Ovary (tissue), 9 donors: Measurements from ENCODE around the gene AMOTL1. TPM values are rescaled to one million over a fixed set of nuclear protein-coding genes. Genes with fewer than 3 reads are reported as not detected.

Experiments
- DNase-seq, 5 donors: peaks; one replicate each; pipeline ENCODE4 v3.0.0-alpha.2; 2019 to 2020
- H3K27ac ChIP-seq, 2 donors: fragments of 200-600 bp; one replicate each; pipeline versions ENCODE4 v1.5.1 to v1.8.0; 2019 to 2022
- H3K27me3 ChIP-seq: fragments of 200-600 bp; one replicate; pipeline ENCODE4 v1.8.0; 2022
- H3K36me3 ChIP-seq: fragments of 200-600 bp; sonication (generic); one replicate; pipeline ENCODE4 v1.5.1; 2019
- H3K4me1 ChIP-seq: one replicate; pipeline ENCODE4 v1.8.1; 2013; ENCODE audit warnings: mild to moderate bottlenecking, moderate library complexity; ENCODE audit not compliant: insufficient read depth
- H3K4me3 ChIP-seq: fragments of 200-600 bp; sonication (generic); one replicate; pipeline ENCODE4 v1.5.1; 2017
- H3K9me3 ChIP-seq, 2 donors: fragments of 200-600 bp in 1 of 2; sonication (generic) in 1 of 2; one replicate each; pipeline versions ENCODE4 v1.5.1 to v1.8.1; 2013 to 2019; ENCODE audit warnings: mild to moderate bottlenecking in 1 of 2, moderate library complexity in 1 of 2
- EP300 ChIP-seq: sonication (generic); formaldehyde crosslinking; IDR thresholded peaks from one replicate; pipeline ENCODE4 v1.6.1; 2017; ENCODE audit warnings: antibody characterized with exemption
- POLR2A ChIP-seq: fragments of 450-650 bp; IDR thresholded peaks from one replicate; pipeline ENCODE4 v1.6.1; 2017; ENCODE audit warnings: antibody characterized with exemption, mild to moderate bottlenecking, moderate library complexity
- WGBS, 3 donors: extraction: QIAGEN DNeasy Blood & Tissue Kit in 1 of 3; methylation state at CpG; one replicate each; pipeline versions ENCODE4 v1.1.5 to v1.1.7; 2013 to 2017; 5-methylcytosine and 5-hydroxymethylcytosine counted together
- intact Hi-C, 4 donors: fragments of 100-400 bp; cut with DNase I; formaldehyde crosslinking; loops; one replicate each; pipeline versions ENCODE4 v1.11.0 to v1.15.1; 2022 to 2023
- polyA plus RNA-seq, 2 donors: library from polyadenylated mRNA; stranded (reverse); fragments of 200-250 nt in 1 of 2; fragments of 350-450 nt in 1 of 2; fragmentation: Illumina TruSeq in 1 of 2; extraction: RNeasy Lipid Tissue Mini Kit (QIAGEN cat#74804) in 1 of 2; gene quantifications; one replicate each; pipeline ENCODE4 v1.2.3, GENCODE V29; 2013 to 2014
- total RNA-seq, 7 donors: library from RNA; depleted of rRNA in 2 of 7; stranded (reverse); fragments of >200 nt in 2 of 7; fragmentation: NEBNext Ultra II Directional in 3 of 7; extraction: Animal tissue kit (Norgen Biotek cat#: 25700) in 3 of 7; gene quantifications; one replicate each; pipeline versions ENCODE4 v1.1.0 to v1.2.4, GENCODE V29; 2016 to 2023
- TF ChIP-seq, protein P1 (sequence below), 3 donors: fragments of 450-650 bp in 2 of 3; fragments of 200-600 bp in 1 of 3; IDR thresholded peaks; one replicate each; pipeline versions ENCODE4 v1.5.1 to v1.8.0; 2016 to 2022; ENCODE audit warnings: antibody characterized with exemption in 3 of 3, mild to moderate bottlenecking in 1 of 3
- donor health status: DM: no; HTN: no; CAD: no; lungs with moderate emphysema.
- donor health status: DM: no; HTN: no; CAD: no.
- donor health status: Bipolar disorder and iron deficiency.
- donor health status: DM: yes; HTN: yes; CAD: no.
- donor health status: DM: no; HTN: no; CAD: no.
- donor health status: DM: yes; HTN: yes; CAD: no.

AMOTL1 gene
- total and polyA plus RNA-seq, 9 donors: 5.4 to 24.8 (median 13.6) TPM

DNA sequence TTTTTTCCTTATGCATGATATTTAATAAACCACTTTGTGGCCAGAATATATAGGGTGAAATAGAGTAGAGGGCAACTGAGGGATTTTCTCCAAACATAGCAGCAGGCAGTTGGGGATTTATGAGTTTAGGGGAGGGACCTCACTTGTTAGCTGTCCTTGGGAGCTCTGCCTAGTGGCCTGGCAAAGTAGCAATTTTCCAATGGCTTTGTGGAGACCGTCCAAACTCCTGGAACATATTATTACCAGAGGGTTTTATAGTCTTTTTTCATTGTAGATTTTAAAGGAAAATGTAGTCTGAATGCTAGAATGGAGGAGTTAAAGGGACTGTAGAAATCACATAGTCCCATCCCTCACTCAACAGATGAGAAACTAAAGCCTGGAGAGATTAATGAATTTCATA is 32.3 kb downstream of the AMOTL1 start:
- H3K4me1 ChIP-seq: peaks cover 13% of the 10 kb centered on the region
- intact Hi-C loops: no loop called here
- DNase-seq: peak; percentile 63 to 76 (median 74)

DNA sequence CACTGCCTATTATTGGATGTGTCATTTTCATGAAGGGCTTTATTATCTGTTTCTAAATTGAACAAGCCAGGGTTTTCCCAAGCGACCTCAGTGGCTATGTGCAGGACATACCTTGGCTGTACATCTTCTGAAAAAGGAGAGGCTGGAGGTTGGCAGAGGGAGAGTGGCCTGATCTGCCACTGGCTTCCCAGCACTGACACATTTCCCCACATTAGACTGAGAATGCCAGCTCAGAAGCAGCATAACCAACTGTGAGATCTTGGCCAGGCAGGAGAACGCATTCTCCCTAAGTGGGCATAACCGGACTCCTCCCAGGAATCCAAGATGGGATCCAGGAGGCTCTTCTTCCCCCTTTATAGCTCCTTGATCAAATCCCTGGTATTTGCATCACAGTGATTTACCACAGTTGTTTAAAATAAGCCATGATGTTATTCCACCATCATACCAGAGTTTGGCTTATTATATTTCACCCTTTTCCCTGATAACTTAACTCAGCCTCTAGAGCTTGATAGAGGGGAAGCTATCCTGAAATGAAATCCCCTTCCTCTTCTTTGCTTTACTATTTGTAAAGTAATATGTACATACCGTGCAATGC is 33.8 kb downstream of the AMOTL1 start:
- 89 to 99% (median 96%) methylated on average over 4 of the region's 4 CpGs for WGBS, 3 donors
- H3K27ac ChIP-seq: no peak overlapping the region
- no peaks in the 10 kb centered on the region for H3K36me3 ChIP-seq
- H3K9me3 ChIP-seq: no peaks in the 10 kb centered on the region
- no peak overlapping the region for H3K4me3 ChIP-seq
- no peaks in the 10 kb centered on the region for H3K27me3 ChIP-seq
- intact Hi-C loops: no loop called here
- no peak for DNase-seq
- H3K4me1 ChIP-seq: peaks cover 16% of the 10 kb centered on the region
- TF ChIP-seq EP300 (no peak), POLR2A (no peak)
- TF ChIP-seq, protein P1, sequence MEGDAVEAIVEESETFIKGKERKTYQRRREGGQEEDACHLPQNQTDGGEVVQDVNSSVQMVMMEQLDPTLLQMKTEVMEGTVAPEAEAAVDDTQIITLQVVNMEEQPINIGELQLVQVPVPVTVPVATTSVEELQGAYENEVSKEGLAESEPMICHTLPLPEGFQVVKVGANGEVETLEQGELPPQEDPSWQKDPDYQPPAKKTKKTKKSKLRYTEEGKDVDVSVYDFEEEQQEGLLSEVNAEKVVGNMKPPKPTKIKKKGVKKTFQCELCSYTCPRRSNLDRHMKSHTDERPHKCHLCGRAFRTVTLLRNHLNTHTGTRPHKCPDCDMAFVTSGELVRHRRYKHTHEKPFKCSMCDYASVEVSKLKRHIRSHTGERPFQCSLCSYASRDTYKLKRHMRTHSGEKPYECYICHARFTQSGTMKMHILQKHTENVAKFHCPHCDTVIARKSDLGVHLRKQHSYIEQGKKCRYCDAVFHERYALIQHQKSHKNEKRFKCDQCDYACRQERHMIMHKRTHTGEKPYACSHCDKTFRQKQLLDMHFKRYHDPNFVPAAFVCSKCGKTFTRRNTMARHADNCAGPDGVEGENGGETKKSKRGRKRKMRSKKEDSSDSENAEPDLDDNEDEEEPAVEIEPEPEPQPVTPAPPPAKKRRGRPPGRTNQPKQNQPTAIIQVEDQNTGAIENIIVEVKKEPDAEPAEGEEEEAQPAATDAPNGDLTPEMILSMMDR (IDR thresholded peaks at IDR 0.05): no peak

More for the DNA sequence above, 32.3 kb downstream of the AMOTL1 start:
- Histone ChIP-seq H3K27ac (peak overlapping the region in 1 of 2 donors; percentile 49), H3K27me3 (no peaks in the 10 kb centered on the region), H3K36me3 (no peaks in the 10 kb centered on the region), H3K9me3 (no peaks in the 10 kb centered on the region), H3K4me3 (no peak overlapping the region)
- WGBS, 3 donors: 0 to 3% (median 2%) methylated on average over 1 of the region's 1 CpG
- no peak for TF ChIP-seq EP300
- no peak for TF ChIP-seq POLR2A
- TF ChIP-seq, protein P1 (IDR thresholded peaks at IDR 0.05): no peak

DNA sequence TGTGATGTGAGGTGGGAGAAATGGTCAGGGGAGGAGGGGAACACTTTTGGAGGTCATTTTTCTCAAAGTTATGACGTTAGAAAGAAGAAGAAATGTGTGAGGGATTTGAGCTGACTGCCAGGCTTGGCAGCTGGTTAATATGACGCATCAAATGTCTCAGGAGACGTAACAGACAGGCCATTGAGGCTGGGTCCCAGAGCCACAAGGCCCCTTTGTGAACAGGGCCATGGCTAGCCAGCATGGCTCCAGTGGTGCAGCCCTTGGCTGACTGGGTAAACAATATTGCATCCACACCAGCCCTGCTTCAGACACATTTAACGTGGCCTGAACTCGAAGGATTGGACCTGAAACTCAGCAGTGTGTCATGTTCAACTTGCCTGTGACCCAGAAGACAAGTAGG is 34.3 kb downstream of the AMOTL1 start:
- intact Hi-C loops: no loop called here
- WGBS, 3 donors: 92 to 96% (median 95%) methylated on average over 5 of the region's 5 CpGs
- Histone ChIP-seq H3K9me3 (no peaks in the 10 kb centered on the region), H3K36me3 (no peaks in the 10 kb centered on the region), H3K4me3 (no peak overlapping the region), H3K4me1 (peaks cover 16% of the 10 kb centered on the region), H3K27ac (no peak overlapping the region), H3K27me3 (no peaks in the 10 kb centered on the region)
- TF ChIP-seq, protein P1 (IDR thresholded peaks at IDR 0.05): no peak
- TF ChIP-seq POLR2A (no peak), EP300 (no peak)
- no peak for DNase-seq

DNA sequence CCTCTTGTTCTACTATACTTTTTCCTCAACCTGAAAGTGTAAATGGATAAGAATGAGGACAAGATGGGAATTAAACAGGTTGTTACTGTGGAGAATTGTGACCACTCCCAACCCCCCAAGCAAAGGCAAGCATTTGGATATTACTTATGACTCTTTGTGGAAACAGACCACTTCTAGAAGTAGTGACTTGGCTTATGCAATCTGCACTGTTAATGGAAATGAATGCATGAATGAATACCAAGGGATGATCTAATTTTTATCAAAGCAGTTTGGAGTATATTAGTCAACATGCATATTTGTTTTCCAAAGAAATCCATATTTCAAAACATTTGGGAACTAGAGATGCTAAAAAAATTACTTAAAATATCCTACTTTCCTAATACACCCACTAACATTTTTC is 35.3 kb downstream of the AMOTL1 start:
- no peak overlapping the region for H3K4me3 ChIP-seq
- peaks cover 16% of the 10 kb centered on the region for H3K4me1 ChIP-seq
- no peaks in the 10 kb centered on the region for H3K36me3 ChIP-seq
- no peak for DNase-seq
- H3K27me3 ChIP-seq: no peaks in the 10 kb centered on the region
- no peak for TF ChIP-seq POLR2A
- no peak for TF ChIP-seq EP300
- TF ChIP-seq, protein P1 (IDR thresholded peaks at IDR 0.05): no peak
- intact Hi-C loops: no loop called here
- H3K27ac ChIP-seq: no peak overlapping the region
- H3K9me3 ChIP-seq: no peaks in the 10 kb centered on the region
